Prostate gland (tissue), 2 donors: ENCODE results near the gene RUFY3. TPM values are rescaled to one million over a fixed set of nuclear protein-coding genes. Genes with fewer than 3 reads are reported as not detected.

ENCODE experiments used
- small RNA-seq, 2 donors: library from RNA; depleted of rRNA; stranded (forward); fragments of <200 nt; gene quantifications; one replicate each; pipeline ENCODE3, GENCODE V24; 2016
- total RNA-seq, 2 donors: library from RNA; depleted of rRNA; stranded (reverse); fragments of >200 nt; gene quantifications; one replicate each; pipeline ENCODE4 v1.1.0, GENCODE V29; 2016

RUFY3 gene
- total RNA-seq, 2 donors from 2014 or later: 51.7 to 118 TPM

Small RNAs within 50 kb of the gene (small RNA-seq; reads per million reads assigned to genes)
- gene RF00026 (0 reads per million in 2 donors), gene RNU6-520P (0 reads per million in 2 donors), gene RNU6-784P (0 to 0.09 reads per million in 2 donors), gene RNU6-891P (0 reads per million in 2 donors)

Other genes starting within 250 kb of the RUFY3 start
- not detected for gene MUC7, start 249.8 kb upstream of the RUFY3 start, total RNA-seq
- gene AMTN, start 203.4 kb upstream of the RUFY3 start, total RNA-seq: 10 to 100 TPM in 1 of 2 donors, not detected in 1; 10.1 TPM
- gene AMBN, start 129.7 kb upstream of the RUFY3 start, total RNA-seq: not detected
- gene ENAM, start 93.2 kb upstream of the RUFY3 start, total RNA-seq: 1 to 10 TPM in 1 of 2 donors, under 1 TPM in 1; 0.09 to 2.1 TPM
- gene JCHAIN, start 55.5 kb upstream of the RUFY3 start, total RNA-seq: 1 to 10 TPM in 1 of 2 donors, under 1 TPM in 1; 0.62 to 2.0 TPM
- gene UTP3, start 33.4 kb upstream of the RUFY3 start, total RNA-seq: 10 to 100 TPM; 13.4 to 19.7 TPM
- gene GRSF1, start 117.9 kb downstream of the RUFY3 start, total RNA-seq: 10 to 100 TPM; 56.6 to 58.3 TPM
- gene MOB1B, start 180.4 kb downstream of the RUFY3 start, total RNA-seq: 10 to 100 TPM; 13.6 to 19.7 TPM